HCT116 (cell line): Measurements from ENCODE around the gene NIPAL1. TPM values are rescaled to one million over a fixed set of nuclear protein-coding genes. Genes with fewer than 3 reads are reported as not detected.

Source experiments
- ATAC-seq: fragments of 200-7000 bp; cut with Tn5 transposase; 2 replicates; pipeline ENCODE4 v1.9.1; 2020; ENCODE audit warnings: mild to moderate bottlenecking, moderate library complexity
- BruUV-seq: library from RNA; stranded (reverse); fragments of 400-500 nt; replicated peaks from 2 replicates; lab custom pipeline; 2021; lab: Mats Ljungman, UMichigan
- CTCF ChIA-PET: fragments of 300-600 bp; sonication (Branson Sonifier 250); formaldehyde crosslinking; loops from one replicate; lab custom pipeline; 2021; ENCODE audit warnings: antibody characterized with exemption; lab: Charles Lee
- POLR2A ChIA-PET: fragments of 300-600, 350-600 bp; sonication (Branson Sonifier 250); formaldehyde crosslinking; loops from one replicate; lab custom pipeline; 2021; ENCODE audit warnings: antibody characterized with exemption; lab: Charles Lee
- RAD21 ChIA-PET, 2 experiments: fragments of 300-600 bp; sonication (Branson Sonifier 250); formaldehyde crosslinking; loops; one replicate each; lab custom pipeline; 2023; ENCODE audit warnings: low total read pairs in 2 of 2; ENCODE audit not compliant: uncharacterized antibody in 2 of 2, unreplicated experiment in 2 of 2, low non-redundant PET in 1 of 2; lab: Charles Lee
- DNase-seq: peaks from one replicate; pipeline ENCODE4 v3.0.0-alpha.2; 2010; ENCODE audit warnings: low read depth, low spot score
- H2AFZ ChIP-seq: fragments of 200-600 bp; shearing (Covaris generic), sonication (generic); 2 replicates; pipeline ENCODE4 v1.6.1; 2017; ENCODE audit warnings: low read depth, mixed run types, mixed read lengths, antibody characterized with exemption, low read length; ENCODE audit not compliant: poor library complexity, severe bottlenecking
- H3K27ac ChIP-seq: 2 replicates; pipeline ENCODE4 v1.5.1; 2012; ENCODE audit warnings: low read depth, low read length
- H3K27me3 ChIP-seq: fragments of 200-600 bp; sonication (generic); 2 replicates; pipeline ENCODE4 v1.6.1; 2016; ENCODE audit warnings: mixed run types, low read length, mixed read lengths; ENCODE audit not compliant: insufficient read depth
- H3K36me3 ChIP-seq, 2 experiments: fragments of 200-500 bp in 1 of 2; fragments of 200-600 bp in 1 of 2; sonication (Bioruptor generic) in 1 of 2; sonication (generic) in 1 of 2; 2 replicates each; pipeline versions ENCODE4 v1.5.1 to v1.6.1; 2014 to 2016; ENCODE audit warnings: low read length in 2 of 2, inconsistent platforms in 1 of 2, mixed read lengths in 1 of 2, mixed run types in 1 of 2; ENCODE audit not compliant: insufficient read depth in 2 of 2, control insufficient read depth in 1 of 2
- H3K4me1 ChIP-seq, 2 experiments: fragments of 200-600 bp in 1 of 2; sonication (generic) in 1 of 2; 2 replicates each; pipeline versions ENCODE4 v1.5.1 to v1.6.1; 2012 to 2017; ENCODE audit warnings: low read length in 2 of 2, inconsistent platforms in 1 of 2, mild to moderate bottlenecking in 1 of 2, mixed read lengths in 1 of 2, mixed run types in 1 of 2, moderate library complexity in 1 of 2; ENCODE audit not compliant: insufficient read depth in 2 of 2, control insufficient read depth in 1 of 2
- H3K4me2 ChIP-seq: fragments of 200-600 bp; sonication (generic); 2 replicates; pipeline ENCODE4 v1.6.1; 2017; ENCODE audit warnings: mixed run types, low read length, mixed read lengths
- H3K4me3 ChIP-seq, 2 experiments: fragments of 200-600 bp in 1 of 2; sonication (generic) in 1 of 2; replicated peaks in 1 of 2; 2 replicates each; pipeline ENCODE4 v1.5.1; 2011 to 2016; ENCODE audit warnings: low read length in 2 of 2, control low read depth in 1 of 2, low read depth in 1 of 2, mild to moderate bottlenecking in 1 of 2, mixed read lengths in 1 of 2, mixed run types in 1 of 2
- H3K79me2 ChIP-seq: fragments of 200-600 bp; sonication (generic); 2 replicates; pipeline ENCODE4 v1.6.1; 2017; ENCODE audit warnings: mild to moderate bottlenecking, mixed run types, low read length, moderate library complexity, mixed read lengths; ENCODE audit not compliant: insufficient read depth
- H3K9ac ChIP-seq: fragments of 200-600 bp; sonication (generic); 2 replicates; pipeline ENCODE4 v1.6.1; 2016; ENCODE audit warnings: low read length, mixed read lengths
- H3K9me2 ChIP-seq: fragments of 200-600 bp; sonication (generic), shearing (Covaris generic); 2 replicates; pipeline ENCODE4 v1.6.1; 2017; ENCODE audit warnings: mixed run types, mild to moderate bottlenecking, moderate library complexity; ENCODE audit not compliant: insufficient read depth
- H3K9me3 ChIP-seq, 2 experiments: fragments of 200-500 bp in 1 of 2; fragments of 200-600 bp in 1 of 2; sonication (Bioruptor generic) in 1 of 2; sonication (generic) in 1 of 2; 2 replicates each; pipeline ENCODE4 v1.6.1; 2014 to 2017; ENCODE audit warnings: low read length in 2 of 2, mixed read lengths in 2 of 2, inconsistent platforms in 1 of 2, low read depth in 1 of 2, mild to moderate bottlenecking in 1 of 2, mixed run types in 1 of 2, moderate library complexity in 1 of 2; ENCODE audit not compliant: control insufficient read depth in 1 of 2, insufficient read depth in 1 of 2
- H4K20me1 ChIP-seq: fragments of 200-600 bp; sonication (generic), shearing (Covaris generic); 2 replicates; pipeline ENCODE4 v1.6.1; 2017; ENCODE audit warnings: mixed run types, mild to moderate bottlenecking, moderate library complexity; ENCODE audit not compliant: insufficient read depth
- EGR1 ChIP-seq: IDR thresholded peaks from 2 replicates; pipeline ENCODE4 v1.6.1; 2012; ENCODE audit warnings: low read depth
- ELF1 ChIP-seq: IDR thresholded peaks from 2 replicates; pipeline ENCODE4 v1.6.1; 2012; ENCODE audit warnings: low read depth, borderline replicate concordance
- EZH2phosphoT487 ChIP-seq: fragments of 200-600 bp; IDR thresholded peaks from 2 replicates; pipeline ENCODE4 v1.6.1; 2018; ENCODE audit warnings: antibody characterized with exemption, borderline replicate concordance
- MAX ChIP-seq: IDR thresholded peaks from 2 replicates; pipeline ENCODE4 v1.6.1; 2012
- POLR2AphosphoS5 ChIP-seq: IDR thresholded peaks from 2 replicates; pipeline ENCODE4 v1.6.1; 2011; ENCODE audit warnings: mild to moderate bottlenecking, low read depth, low read length, moderate library complexity
- SIN3A ChIP-seq: IDR thresholded peaks from 2 replicates; pipeline ENCODE4 v1.6.1; 2012; ENCODE audit warnings: low read depth
- SP1 ChIP-seq: IDR thresholded peaks from 2 replicates; pipeline ENCODE4 v1.6.1; 2012; ENCODE audit warnings: low read depth
- TCF7L2 ChIP-seq: IDR thresholded peaks from 2 replicates; pipeline ENCODE4 v1.7.0; 2011; ENCODE audit warnings: borderline replicate concordance, inconsistent platforms; ENCODE audit not compliant: insufficient read depth, insufficient read length; ENCODE audit errors: extremely low read depth
- YY1 ChIP-seq: IDR thresholded peaks from 2 replicates; pipeline ENCODE4 v1.6.1; 2011; ENCODE audit warnings: low read length, low read depth, moderate library complexity, mild to moderate bottlenecking; ENCODE audit not compliant: insufficient replicate concordance; ENCODE audit errors: extremely low read depth
- ZFX ChIP-seq: fragments of 450-650 bp; IDR thresholded peaks from 2 replicates; pipeline ENCODE4 v1.6.1; 2017
- ZNF274 ChIP-seq: fragments of 200-500 bp; sonication (Bioruptor generic); IDR thresholded peaks from 2 replicates; pipeline ENCODE4 v1.6.1; 2014; ENCODE audit warnings: mild to moderate bottlenecking, low read depth, low read length, inconsistent platforms
- intact Hi-C: fragments of 100-400 bp; cut with micrococcal nuclease; formaldehyde crosslinking; loops from 2 replicates; pipeline ENCODE4 v1.10.0; 2022
- total RNA-seq: library from RNA; stranded (reverse); gene quantifications from one replicate; pipeline ENCODE4 v1.2.1, GENCODE V29; 2021; ENCODE audit not compliant: unreplicated experiment

The NIPAL1 gene
- total RNA-seq, 1 experiment from 2014 or later: 7.0 TPM

GRCh38 chr4:48073567-48074103, 57.1 kb downstream of the NIPAL1 start:
- ATAC-seq (no peak), DNase-seq (no peak)
- intact Hi-C loops: no loop called here
- no peak overlapping the region for H3K9ac ChIP-seq
- H3K4me2 ChIP-seq: no peak overlapping the region
- H3K27me3 ChIP-seq: no peaks in the 10 kb centered on the region
- no peak overlapping the region for H3K4me3 ChIP-seq
- no peaks in the 10 kb centered on the region for H4K20me1 ChIP-seq
- no peaks in the 10 kb centered on the region for H3K36me3 ChIP-seq
- TF ChIP-seq YY1: no peak
- no peak for TF ChIP-seq ZFX
- no peak for TF ChIP-seq POLR2AphosphoS5
- TF ChIP-seq SIN3A: no peak
- TF ChIP-seq TCF7L2: no peak
- H3K79me2 ChIP-seq: no peaks in the 10 kb centered on the region
- POLR2A ChIA-PET: no interaction called here
- no peaks in the 10 kb centered on the region for H3K9me3 ChIP-seq
- no peak overlapping the region for H3K27ac ChIP-seq
- no TSS peak for BruUV-seq
- H3K9me2 ChIP-seq: no peaks in the 10 kb centered on the region
- H2AFZ ChIP-seq: no peak overlapping the region
- CTCF ChIA-PET: no interaction called here
- RAD21 ChIA-PET: no interaction called here
- H3K4me1 ChIP-seq: peaks cover 0 to 7% of the 10 kb centered on the region in 2 experiments; a peak in 1 of 4 replicates

DNA sequence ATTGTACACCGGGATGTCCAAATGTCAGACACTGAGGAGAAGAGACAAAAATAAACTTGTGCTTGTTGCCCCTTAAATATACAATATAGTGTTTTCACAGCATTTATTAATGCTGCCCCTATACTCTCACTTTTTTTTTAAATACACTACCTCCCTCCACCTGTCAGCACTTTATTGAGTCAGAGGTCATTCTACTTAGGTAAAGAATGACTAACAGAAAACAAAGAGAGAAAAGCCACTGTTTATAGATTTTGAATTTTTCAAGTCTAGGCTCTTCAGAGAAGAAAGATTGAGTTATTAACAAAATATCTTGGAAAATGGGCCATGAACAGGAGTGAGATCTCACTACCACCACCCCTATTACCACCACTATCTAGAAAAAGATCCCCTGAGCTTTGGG, 58.1 kb downstream of the NIPAL1 start:
- Histone ChIP-seq H3K79me2 (no peaks in the 10 kb centered on the region), H3K36me3 (no peaks in the 10 kb centered on the region), H3K4me2 (no peak overlapping the region), H3K27me3 (no peaks in the 10 kb centered on the region), H3K4me3 (no peak overlapping the region), H3K9me2 (no peaks in the 10 kb centered on the region), H3K27ac (no peak overlapping the region), H3K4me1 (peaks cover 7 to 17% of the 10 kb centered on the region in 2 experiments), H2AFZ (no peak overlapping the region), H3K9me3 (no peaks in the 10 kb centered on the region), H3K9ac (no peak overlapping the region), H4K20me1 (no peaks in the 10 kb centered on the region)
- ATAC-seq: no peak
- intact Hi-C loops: no loop called here
- DNase-seq: no peak
- POLR2A ChIA-PET: no interaction called here
- CTCF ChIA-PET: no interaction called here
- no TSS peak for BruUV-seq
- TF ChIP-seq ZNF274 (no peak), MAX (no peak), ZFX (no peak), TCF7L2 (no peak), ELF1 (no peak), EZH2phosphoT487 (no peak), SP1 (no peak), EGR1 (no peak)
- RAD21 ChIA-PET: no interaction called here
